Neuronal stem cell (in vitro differentiated cells): ENCODE measurements around the gene FOXN3.

Source experiments
- DNase-seq: peaks from one replicate; pipeline ENCODE4 v3.0.0-alpha.2; 2013; ENCODE audit warnings: low spot score
- H2AFZ ChIP-seq: one replicate; pipeline ENCODE4 v1.6.1; 2013; ENCODE audit warnings: mild to moderate bottlenecking, low read length, inconsistent platforms
- H2AK5ac ChIP-seq: 2 replicates; pipeline ENCODE4 v1.6.1; 2013; ENCODE audit warnings: low read depth, mild to moderate bottlenecking, inconsistent platforms, low read length, moderate library complexity, mixed read lengths
- H2BK120ac ChIP-seq: 2 replicates; pipeline ENCODE4 v1.6.1; 2013; ENCODE audit warnings: low read depth, mild to moderate bottlenecking, inconsistent platforms, low read length, moderate library complexity, mixed read lengths
- H2BK12ac ChIP-seq: one replicate; pipeline ENCODE4 v1.6.1; 2013; ENCODE audit warnings: low read length, inconsistent platforms
- H2BK15ac ChIP-seq: 2 replicates; pipeline ENCODE4 v1.6.1; 2013; ENCODE audit warnings: mild to moderate bottlenecking, low read length, inconsistent platforms, mixed read lengths
- H2BK5ac ChIP-seq: one replicate; pipeline ENCODE4 v1.6.1; 2013; ENCODE audit warnings: inconsistent platforms, mild to moderate bottlenecking, low read length, moderate library complexity
- H3K14ac ChIP-seq: one replicate; pipeline ENCODE4 v1.6.1; 2013; ENCODE audit warnings: low read length, inconsistent platforms
- H3K18ac ChIP-seq: 2 replicates; pipeline ENCODE4 v1.6.1; 2013; ENCODE audit warnings: low read length, inconsistent platforms
- H3K23ac ChIP-seq: 2 replicates; pipeline ENCODE4 v1.6.1; 2013; ENCODE audit warnings: low read depth, mild to moderate bottlenecking, mixed read lengths, low read length, inconsistent platforms; ENCODE audit not compliant: poor library complexity
- H3K27ac ChIP-seq: replicated peaks from 3 replicates; pipeline ENCODE4 v1.5.1; 2013; ENCODE audit warnings: low read length, inconsistent platforms
- H3K27me3 ChIP-seq, 3 experiments: 2 replicates each; pipeline ENCODE4 v1.6.1; 2013; ENCODE audit warnings: low read length in 3 of 3, mild to moderate bottlenecking in 2 of 3, inconsistent platforms in 1 of 3, low read depth in 1 of 3, mixed read lengths in 1 of 3, moderate library complexity in 1 of 3; ENCODE audit not compliant: control insufficient read depth in 3 of 3, insufficient read depth in 3 of 3
- H3K36me3 ChIP-seq, 2 donors: replicated peaks in 1 of 2; 2 replicates each; pipeline ENCODE4 v1.6.1; 2013; ENCODE audit warnings: low read length in 2 of 2; ENCODE audit not compliant: control insufficient read depth in 2 of 2, insufficient read depth in 2 of 2
- H3K4ac ChIP-seq: 2 replicates; pipeline ENCODE4 v1.6.1; 2013; ENCODE audit warnings: inconsistent platforms, mild to moderate bottlenecking, low read length, moderate library complexity
- H3K4me1 ChIP-seq, 2 donors: 1 replicate in 1 of 2; 2 replicates in 1 of 2; pipeline ENCODE4 v1.6.1; 2013; ENCODE audit warnings: low read length in 2 of 2, low read depth in 1 of 2; ENCODE audit not compliant: control insufficient read depth in 2 of 2, insufficient read depth in 1 of 2
- H3K4me2 ChIP-seq: one replicate; pipeline ENCODE4 v1.6.1; 2013; ENCODE audit warnings: mild to moderate bottlenecking, low read length, inconsistent platforms; ENCODE audit not compliant: insufficient read depth, poor library complexity, severe bottlenecking
- H3K4me3 ChIP-seq, 2 donors: 2 replicates each; pipeline ENCODE4 v1.5.1; 2013; ENCODE audit warnings: low read length in 2 of 2, mild to moderate bottlenecking in 2 of 2, inconsistent platforms in 1 of 2, moderate library complexity in 1 of 2
- H3K79me1 ChIP-seq: one replicate; pipeline ENCODE4 v1.6.1; 2013; ENCODE audit warnings: low read depth, mild to moderate bottlenecking, inconsistent platforms, low read length, moderate library complexity
- H3K9ac ChIP-seq: one replicate; pipeline ENCODE4 v1.6.1; 2013; ENCODE audit warnings: mild to moderate bottlenecking, low read depth, low read length, inconsistent platforms; ENCODE audit not compliant: poor library complexity
- H3K9me3 ChIP-seq, 2 donors: replicated peaks in 1 of 2; 2 replicates each; pipeline versions ENCODE3 to v1.6.1; 2013; ENCODE audit warnings: low read length in 2 of 2, mild to moderate bottlenecking in 2 of 2, inconsistent platforms in 1 of 2, low read depth in 1 of 2, mixed read lengths in 1 of 2, moderate library complexity in 1 of 2; ENCODE audit not compliant: control insufficient read depth in 2 of 2, insufficient read depth in 1 of 2
- H4K8ac ChIP-seq: one replicate; pipeline ENCODE4 v1.6.1; 2013; ENCODE audit warnings: low read depth, mild to moderate bottlenecking, inconsistent platforms, low read length, moderate library complexity
- H4K91ac ChIP-seq: one replicate; pipeline ENCODE4 v1.6.1; 2013; ENCODE audit warnings: low read length, low read depth, mild to moderate bottlenecking, inconsistent platforms; ENCODE audit not compliant: poor library complexity
- WGBS, 2 donors: extraction: QIAGEN DNeasy Blood & Tissue Kit; methylation state at CpG; one replicate each; pipeline ENCODE4 v1.1.7; 2013; ENCODE audit warnings: missing lambda C conversion rate in 2 of 2, mixed read lengths in 1 of 2; ENCODE audit not compliant: insufficient read length in 2 of 2, insufficient replicate concordance in 1 of 2; ENCODE audit errors: extremely low coverage in 2 of 2; 5-methylcytosine and 5-hydroxymethylcytosine counted together

Gene FOXN3

DNA sequence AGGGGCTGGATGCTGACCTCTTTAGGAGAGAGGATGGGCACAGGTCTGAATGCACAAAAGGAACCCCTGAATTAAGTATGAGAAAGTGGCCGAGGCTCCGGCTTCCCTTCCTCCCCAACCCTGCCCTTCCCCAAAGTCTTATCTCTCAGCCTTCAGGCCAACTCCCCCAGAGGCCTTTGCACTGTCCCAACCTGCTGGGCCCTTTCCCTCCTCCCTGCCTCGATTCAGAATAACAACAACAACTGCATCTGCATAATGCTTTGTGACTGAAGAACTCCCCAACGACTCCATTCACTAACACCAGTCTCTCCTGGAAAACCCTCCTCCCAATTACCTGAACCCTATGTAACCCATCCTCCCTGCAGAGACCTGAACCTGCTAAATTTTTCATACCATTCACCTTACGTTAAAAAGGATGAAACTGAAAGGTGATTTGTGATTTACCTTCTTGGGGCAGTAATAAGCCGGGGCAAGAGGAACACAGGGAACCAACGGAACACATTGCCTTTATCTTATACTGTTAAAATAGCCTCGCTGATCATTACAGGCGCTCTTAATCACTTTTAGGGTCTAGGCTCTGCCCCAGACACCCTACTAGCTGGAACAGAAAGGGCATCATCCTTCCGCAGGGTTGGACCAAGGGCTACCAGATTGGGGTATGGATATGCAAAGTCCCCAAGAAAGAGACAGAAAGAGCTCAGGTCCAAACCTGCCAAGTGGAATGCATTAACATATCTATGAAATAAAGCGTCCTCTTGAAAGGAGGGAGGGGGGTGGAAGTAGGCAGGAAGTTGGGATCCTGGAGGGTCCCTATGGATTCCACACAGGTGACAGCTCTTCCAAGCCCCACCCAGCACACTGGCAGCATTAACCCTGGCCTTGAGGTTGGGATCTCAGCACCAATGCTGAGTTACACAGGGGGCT lies 24.2 kb upstream of the FOXN3 start:
- H3K4ac ChIP-seq: no peak overlapping the region
- H3K4me1 ChIP-seq: peaks cover 0 to 3% of the 10 kb centered on the region in 2 donors
- no peak overlapping the region for H3K4me2 ChIP-seq
- no peaks in the 10 kb centered on the region for H3K36me3 ChIP-seq
- no peak overlapping the region for H2BK12ac ChIP-seq
- H3K4me3 ChIP-seq: no peak overlapping the region
- no peak overlapping the region for H2AK5ac ChIP-seq
- H2BK5ac ChIP-seq: no peak overlapping the region
- no peak overlapping the region for H2BK15ac ChIP-seq
- no peak overlapping the region for H4K8ac ChIP-seq
- no peak overlapping the region for H2AFZ ChIP-seq
- WGBS, 2 donors: no CpG with 5 or more reads among the region's 11 CpGs
- H3K79me1 ChIP-seq: peaks cover 3% of the 10 kb centered on the region
- no peak overlapping the region for H3K18ac ChIP-seq
- H3K27ac ChIP-seq: no peak overlapping the region
- peaks cover 0 to 2% (median 0%) of the 10 kb centered on the region in 3 experiments for H3K27me3 ChIP-seq
- no peaks in the 10 kb centered on the region for H3K9me3 ChIP-seq
- no peak for DNase-seq
- no peak overlapping the region for H3K9ac ChIP-seq
- H3K14ac ChIP-seq: no peak overlapping the region
- H3K23ac ChIP-seq: no peak overlapping the region
- H4K91ac ChIP-seq: no peak overlapping the region
- no peak overlapping the region for H2BK120ac ChIP-seq

GRCh38 chr14:89435892-89436656 lies 19.0 kb upstream of the FOXN3 start:
- H3K27ac ChIP-seq: no peak overlapping the region
- H3K27me3 ChIP-seq: peaks cover 0 to 2% (median 0%) of the 10 kb centered on the region in 3 experiments
- no peak overlapping the region for H3K9ac ChIP-seq
- H3K4me1 ChIP-seq: peaks cover 0 to 3% of the 10 kb centered on the region in 2 donors
- H2BK12ac ChIP-seq: no peak overlapping the region
- no peak overlapping the region for H3K18ac ChIP-seq
- no peak overlapping the region for H4K91ac ChIP-seq
- no peak overlapping the region for H3K4me3 ChIP-seq
- DNase-seq: no peak
- no peak overlapping the region for H3K14ac ChIP-seq
- H3K79me1 ChIP-seq: peaks cover 2% of the 10 kb centered on the region
- H3K36me3 ChIP-seq: no peaks in the 10 kb centered on the region
- H3K4ac ChIP-seq: no peak overlapping the region
- no peak overlapping the region for H3K4me2 ChIP-seq
- H2BK5ac ChIP-seq: no peak overlapping the region
- no CpG with 5 or more reads among the region's 15 CpGs for WGBS, 2 donors
- H2BK120ac ChIP-seq: no peak overlapping the region
- no peak overlapping the region for H2AFZ ChIP-seq
- no peak overlapping the region for H2BK15ac ChIP-seq
- no peak overlapping the region for H4K8ac ChIP-seq
- no peak overlapping the region for H2AK5ac ChIP-seq
- no peaks in the 10 kb centered on the region for H3K9me3 ChIP-seq
- H3K23ac ChIP-seq: no peak overlapping the region

DNA sequence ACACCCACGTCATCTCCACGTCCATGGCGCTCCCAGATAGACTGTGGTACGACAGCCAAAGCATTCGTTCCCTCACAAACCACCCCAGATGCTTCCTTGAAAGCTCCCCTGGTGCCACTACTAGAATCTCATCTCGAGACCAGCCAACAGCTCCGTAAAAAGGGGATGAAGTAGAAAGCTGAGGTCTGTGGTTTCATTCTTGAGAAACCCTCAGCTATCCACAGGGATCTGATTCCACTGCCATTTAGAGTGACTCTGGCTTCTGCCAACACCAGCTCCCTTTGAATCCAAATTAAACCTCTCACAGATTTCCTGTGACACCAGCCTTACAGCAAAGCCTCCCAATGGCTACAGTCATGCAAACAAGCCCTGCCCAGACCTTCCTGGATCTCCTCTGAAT lies 18.5 kb upstream of the FOXN3 start:
- H3K9me3 ChIP-seq: no peaks in the 10 kb centered on the region
- no peak for DNase-seq
- H3K27me3 ChIP-seq: no peaks in the 10 kb centered on the region
- H2BK12ac ChIP-seq: no peak overlapping the region
- no peak overlapping the region for H3K4me3 ChIP-seq
- H4K91ac ChIP-seq: no peak overlapping the region
- H2BK5ac ChIP-seq: no peak overlapping the region
- H2AFZ ChIP-seq: no peak overlapping the region
- H3K9ac ChIP-seq: no peak overlapping the region
- no peak overlapping the region for H3K4me2 ChIP-seq
- H2AK5ac ChIP-seq: no peak overlapping the region
- H3K18ac ChIP-seq: no peak overlapping the region
- H2BK120ac ChIP-seq: no peak overlapping the region
- H2BK15ac ChIP-seq: no peak overlapping the region
- H3K27ac ChIP-seq: no peak overlapping the region
- no CpG with 5 or more reads among the region's 7 CpGs for WGBS, 2 donors
- H4K8ac ChIP-seq: no peak overlapping the region
- peaks cover 0 to 2% of the 10 kb centered on the region in 2 donors for H3K4me1 ChIP-seq
- peaks cover 2% of the 10 kb centered on the region for H3K79me1 ChIP-seq
- no peak overlapping the region for H3K23ac ChIP-seq
- no peak overlapping the region for H3K4ac ChIP-seq
- no peaks in the 10 kb centered on the region for H3K36me3 ChIP-seq
- H3K14ac ChIP-seq: no peak overlapping the region

- Histone ChIP-seq H2BK12ac (no peak overlapping the region), H3K79me1 (peaks cover 2% of the 10 kb centered on the region), H3K18ac (no peak overlapping the region), H3K14ac (no peak overlapping the region), H2BK15ac (no peak overlapping the region), H2AFZ (no peak overlapping the region), H3K27me3 (no peaks in the 10 kb centered on the region), H3K23ac (no peak overlapping the region), H3K36me3 (no peaks in the 10 kb centered on the region), H4K8ac (no peak overlapping the region), H2BK5ac (no peak overlapping the region), H3K9ac (no peak overlapping the region), H3K4me1 (peaks cover 14 to 26% of the 10 kb centered on the region in 2 donors), H3K27ac (no peak overlapping the region), H3K4me3 (no peak overlapping the region), H4K91ac (no peak overlapping the region), H3K4me2 (no peak overlapping the region), H2BK120ac (no peak overlapping the region), H3K4ac (no peak overlapping the region), H2AK5ac (no peak overlapping the region), H3K9me3 (no peaks in the 10 kb centered on the region)
- no peak for DNase-seq
- WGBS, 2 donors: no CpG with 5 or more reads among the region's 4 CpGs
Measured at GRCh38 chr14:89432226-89432625, 15.2 kb upstream of the FOXN3 start.
